Measurements from ENCODE around the gene ARMC9.

DNA sequence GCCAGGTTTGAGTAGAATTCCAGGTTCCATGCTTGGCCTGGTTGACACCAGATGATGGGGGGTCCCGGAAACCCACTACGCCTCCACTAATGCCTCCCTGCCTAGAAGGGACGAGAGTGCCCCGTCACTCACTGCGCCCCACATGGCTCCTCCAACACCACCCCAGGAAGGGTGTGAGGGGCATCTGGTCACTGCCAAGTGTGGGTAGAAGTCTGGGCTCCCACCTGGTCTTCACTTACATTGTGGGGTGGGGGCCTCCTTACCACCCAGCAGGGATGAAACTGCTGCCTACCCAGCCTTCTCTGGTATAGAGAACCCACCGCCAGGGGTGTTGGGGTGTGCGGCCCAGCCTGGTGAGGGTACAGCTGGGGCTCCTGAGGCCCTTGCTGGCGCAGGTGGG lies 131.9 kb downstream of the ARMC9 start:
- TF ChIP-seq, protein P1, sequence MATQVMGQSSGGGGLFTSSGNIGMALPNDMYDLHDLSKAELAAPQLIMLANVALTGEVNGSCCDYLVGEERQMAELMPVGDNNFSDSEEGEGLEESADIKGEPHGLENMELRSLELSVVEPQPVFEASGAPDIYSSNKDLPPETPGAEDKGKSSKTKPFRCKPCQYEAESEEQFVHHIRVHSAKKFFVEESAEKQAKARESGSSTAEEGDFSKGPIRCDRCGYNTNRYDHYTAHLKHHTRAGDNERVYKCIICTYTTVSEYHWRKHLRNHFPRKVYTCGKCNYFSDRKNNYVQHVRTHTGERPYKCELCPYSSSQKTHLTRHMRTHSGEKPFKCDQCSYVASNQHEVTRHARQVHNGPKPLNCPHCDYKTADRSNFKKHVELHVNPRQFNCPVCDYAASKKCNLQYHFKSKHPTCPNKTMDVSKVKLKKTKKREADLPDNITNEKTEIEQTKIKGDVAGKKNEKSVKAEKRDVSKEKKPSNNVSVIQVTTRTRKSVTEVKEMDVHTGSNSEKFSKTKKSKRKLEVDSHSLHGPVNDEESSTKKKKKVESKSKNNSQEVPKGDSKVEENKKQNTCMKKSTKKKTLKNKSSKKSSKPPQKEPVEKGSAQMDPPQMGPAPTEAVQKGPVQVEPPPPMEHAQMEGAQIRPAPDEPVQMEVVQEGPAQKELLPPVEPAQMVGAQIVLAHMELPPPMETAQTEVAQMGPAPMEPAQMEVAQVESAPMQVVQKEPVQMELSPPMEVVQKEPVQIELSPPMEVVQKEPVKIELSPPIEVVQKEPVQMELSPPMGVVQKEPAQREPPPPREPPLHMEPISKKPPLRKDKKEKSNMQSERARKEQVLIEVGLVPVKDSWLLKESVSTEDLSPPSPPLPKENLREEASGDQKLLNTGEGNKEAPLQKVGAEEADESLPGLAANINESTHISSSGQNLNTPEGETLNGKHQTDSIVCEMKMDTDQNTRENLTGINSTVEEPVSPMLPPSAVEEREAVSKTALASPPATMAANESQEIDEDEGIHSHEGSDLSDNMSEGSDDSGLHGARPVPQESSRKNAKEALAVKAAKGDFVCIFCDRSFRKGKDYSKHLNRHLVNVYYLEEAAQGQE (IDR thresholded peaks at IDR 0.05; ENCODE audit: insufficient read depth in 1 of 2, low read depth in 2 of 2, low read length in 2 of 2) = no peak
- TF ChIP-seq SIN3A (IDR thresholded peaks at IDR 0.05; ENCODE audit: borderline replicate concordance, insufficient read depth, low read length) (no peak), POLR2AphosphoS5 (IDR thresholded peaks at IDR 0.05; ENCODE audit: low read depth, low read length) (no peak), TAF1 (IDR thresholded peaks at IDR 0.05; ENCODE audit: borderline replicate concordance, insufficient read depth, low read length) (no peak), FOXP2 (optimal IDR thresholded peaks at IDR 0.05; ENCODE audit: borderline replicate concordance, extremely low read depth, extremely low read length, insufficient read depth) (no peak)

Data from PFSK-1 (cell line).